H9 (cell line): ENCODE data around the gene RIBC1. TPM values are rescaled to one million over a fixed set of nuclear protein-coding genes. Genes with fewer than 3 reads are reported as not detected.

Experiments
- DNase-seq: peaks from one replicate; pipeline ENCODE4 v3.0.0-alpha.2; 2017
- H2AFZ ChIP-seq: one replicate; pipeline ENCODE4 v1.6.1; 2013; ENCODE audit warnings: mild to moderate bottlenecking, low read length, control low read depth, moderate library complexity
- H2AK5ac ChIP-seq: 2 replicates; pipeline ENCODE4 v1.6.1; 2013; ENCODE audit warnings: low read length, control low read depth, mixed read lengths; ENCODE audit not compliant: insufficient read length
- H2BK120ac ChIP-seq: one replicate; pipeline ENCODE4 v1.6.1; 2013; ENCODE audit warnings: low read depth, mild to moderate bottlenecking, low read length, control low read depth, inconsistent platforms; ENCODE audit not compliant: poor library complexity, severe bottlenecking
- H2BK12ac ChIP-seq: 2 replicates; pipeline ENCODE4 v1.6.1; 2013; ENCODE audit warnings: low read length, control low read depth, mixed read lengths, low read depth; ENCODE audit not compliant: insufficient read length
- H2BK15ac ChIP-seq: 2 replicates; pipeline ENCODE4 v1.6.1; 2013; ENCODE audit warnings: low read depth, low read length, control low read depth
- H2BK20ac ChIP-seq: one replicate; pipeline ENCODE4 v1.6.1; 2013; ENCODE audit warnings: low read depth, mild to moderate bottlenecking, low read length, control low read depth, inconsistent platforms; ENCODE audit not compliant: poor library complexity, severe bottlenecking
- H2BK5ac ChIP-seq: 2 replicates; pipeline ENCODE4 v1.6.1; 2013; ENCODE audit warnings: low read length, control low read depth, mixed read lengths; ENCODE audit not compliant: insufficient read length
- H3K14ac ChIP-seq: 2 replicates; pipeline ENCODE4 v1.6.1; 2013; ENCODE audit warnings: low read length, control low read depth; ENCODE audit not compliant: insufficient read depth
- H3K18ac ChIP-seq: 2 replicates; pipeline ENCODE4 v1.6.1; 2013; ENCODE audit warnings: low read depth, mild to moderate bottlenecking, mixed read lengths, low read length, control low read depth; ENCODE audit not compliant: insufficient read length
- H3K23ac ChIP-seq: 2 replicates; pipeline ENCODE4 v1.6.1; 2013; ENCODE audit warnings: low read length, control low read depth, mixed read lengths, low read depth; ENCODE audit not compliant: insufficient read length
- H3K23me2 ChIP-seq: 2 replicates; pipeline ENCODE4 v1.6.1; 2013; ENCODE audit warnings: low read depth, mild to moderate bottlenecking, mixed read lengths, low read length, control low read depth; ENCODE audit not compliant: insufficient read length, poor library complexity, severe bottlenecking
- H3K27ac ChIP-seq: 2 replicates; pipeline ENCODE4 v1.5.1; 2013; ENCODE audit warnings: low read length, control low read depth, mixed read lengths, low read depth; ENCODE audit not compliant: insufficient read length
- H3K27me3 ChIP-seq: 2 replicates; pipeline ENCODE4 v1.6.1; 2013; ENCODE audit warnings: low read length, control low read depth, inconsistent platforms; ENCODE audit not compliant: insufficient read depth
- H3K4ac ChIP-seq: 2 replicates; pipeline ENCODE4 v1.6.1; 2013; ENCODE audit warnings: low read depth, mild to moderate bottlenecking, control low read depth, inconsistent platforms, low read length, moderate library complexity
- H3K4me1 ChIP-seq: 2 replicates; pipeline ENCODE4 v1.6.1; 2013; ENCODE audit warnings: low read length, control low read depth, inconsistent platforms; ENCODE audit not compliant: insufficient read depth
- H3K4me2 ChIP-seq: 2 replicates; pipeline ENCODE4 v1.6.1; 2013; ENCODE audit warnings: low read length, control low read depth, mixed read lengths; ENCODE audit not compliant: insufficient read length, insufficient read depth
- H3K56ac ChIP-seq: 2 replicates; pipeline ENCODE4 v1.6.1; 2013; ENCODE audit warnings: low read depth, mild to moderate bottlenecking, mixed read lengths, low read length, control low read depth; ENCODE audit not compliant: insufficient read length
- H3K79me1 ChIP-seq: 2 replicates; pipeline ENCODE4 v1.6.1; 2013; ENCODE audit warnings: low read depth, mild to moderate bottlenecking, moderate library complexity, low read length, control low read depth, inconsistent platforms; ENCODE audit not compliant: insufficient read depth, poor library complexity, severe bottlenecking
- H3K79me2 ChIP-seq: 2 replicates; pipeline ENCODE4 v1.6.1; 2013; ENCODE audit warnings: low read length, control low read depth, inconsistent platforms; ENCODE audit not compliant: insufficient read depth
- H3K9ac ChIP-seq: 2 replicates; pipeline ENCODE4 v1.6.1; 2013; ENCODE audit warnings: low read length, control low read depth, mixed read lengths; ENCODE audit not compliant: insufficient read length; ENCODE audit errors: extremely low read depth
- H3K9me3 ChIP-seq: one replicate; pipeline ENCODE4 v1.6.1; 2013; ENCODE audit warnings: low read depth, low read length, inconsistent platforms; ENCODE audit not compliant: control insufficient read depth
- H3T11ph ChIP-seq: one replicate; pipeline ENCODE4 v1.6.1; 2013; ENCODE audit warnings: mild to moderate bottlenecking, low read length, control low read depth, inconsistent platforms
- H4K20me1 ChIP-seq: one replicate; pipeline ENCODE4 v1.6.1; 2013; ENCODE audit not compliant: control insufficient read depth, insufficient read length, insufficient read depth
- H4K5ac ChIP-seq: 2 replicates; pipeline ENCODE4 v1.6.1; 2013; ENCODE audit warnings: low read depth, mild to moderate bottlenecking, mixed read lengths, low read length, control low read depth; ENCODE audit not compliant: insufficient read length
- H4K8ac ChIP-seq: replicated peaks from 2 replicates; pipeline ENCODE4 v1.6.1; 2013; ENCODE audit warnings: low read length, control low read depth, mixed read lengths, low read depth; ENCODE audit not compliant: insufficient read length
- H4K91ac ChIP-seq: 2 replicates; pipeline ENCODE4 v1.6.1; 2013; ENCODE audit warnings: low read depth, mild to moderate bottlenecking, moderate library complexity, mixed read lengths, low read length, control low read depth; ENCODE audit not compliant: insufficient read length
- H3K27ac Mint-ChIP-seq, 3 experiments: 2 replicates in 2 of 3; 3 replicates in 1 of 3; pipeline ENCODE4 v1.8.0; 2020 to 2021; ENCODE audit warnings: mixed read lengths in 3 of 3, mild to moderate bottlenecking in 1 of 3, moderate library complexity in 1 of 3
- H3K27me3 Mint-ChIP-seq: 2 replicates; pipeline ENCODE4 v1.8.0; 2021; ENCODE audit warnings: low read depth, mild to moderate bottlenecking, moderate library complexity, mixed read lengths
- H3K36me3 Mint-ChIP-seq, 3 experiments: 2 replicates in 2 of 3; 3 replicates in 1 of 3; pipeline ENCODE4 v1.8.0; 2020 to 2021; ENCODE audit warnings: low read depth in 3 of 3, mixed read lengths in 3 of 3; ENCODE audit not compliant: insufficient read depth in 1 of 3
- H3K4me1 Mint-ChIP-seq, 2 experiments: 2 replicates each; pipeline ENCODE4 v1.8.0; 2020; ENCODE audit warnings: mixed read lengths in 2 of 2
- H3K4me3 Mint-ChIP-seq, 2 experiments: 2 replicates in 1 of 2; 3 replicates in 1 of 2; pipeline ENCODE4 v1.8.0; 2020 to 2021; ENCODE audit warnings: mild to moderate bottlenecking in 2 of 2, mixed read lengths in 2 of 2, moderate library complexity in 1 of 2
- H3K9me3 Mint-ChIP-seq, 2 experiments: 2 replicates in 1 of 2; 3 replicates in 1 of 2; pipeline ENCODE4 v1.8.0; 2020; ENCODE audit warnings: mild to moderate bottlenecking in 2 of 2, mixed read lengths in 2 of 2, moderate library complexity in 1 of 2
- CTCF ChIP-seq: fragments of 200-600 bp; sonication (generic); conservative IDR thresholded peaks from 3 replicates; pipeline ENCODE4 v1.8.0; 2021; ENCODE audit warnings: antibody characterized with exemption, mild to moderate bottlenecking
- WGBS: extraction: QIAGEN DNeasy Blood & Tissue Kit; methylation state at CpG from one replicate; pipeline ENCODE4 v1.1.7; 2013; ENCODE audit warnings: missing lambda C conversion rate, low lambda C conversion rate, mixed read lengths; ENCODE audit not compliant: insufficient read length; ENCODE audit errors: extremely low coverage; 5-methylcytosine and 5-hydroxymethylcytosine counted together
- total RNA-seq: library from RNA; stranded (reverse); gene quantifications from 2 replicates; pipeline ENCODE4 v1.2.1, GENCODE V29; 2021

The RIBC1 gene
- total RNA-seq, 1 experiment from 2014 or later, result 1.2 TPM

GRCh38 chrX:53435997-53436396 lies 13.3 kb downstream of the RIBC1 start:
- Histone ChIP-seq H2BK15ac (no peak overlapping the region), H2BK20ac (no peak overlapping the region), H3K79me2 (no peaks in the 10 kb centered on the region; the same call in 1 of the 2 replicates), H3K27ac (no peak overlapping the region), H3K9ac (no peak overlapping the region), H3K4ac (no peak overlapping the region), H3K56ac (no peak overlapping the region), H3K4me2 (no peak overlapping the region), H3K27me3 (no peaks in the 10 kb centered on the region), H3K9me3 (peaks cover 31% of the 10 kb centered on the region), H2BK120ac (no peak overlapping the region), H4K20me1 (no peaks in the 10 kb centered on the region), H3K79me1 (no peaks in the 10 kb centered on the region), H3K4me1 (no peaks in the 10 kb centered on the region), H4K8ac (no peak overlapping the region), H2AFZ (no peak overlapping the region), H4K5ac (no peak overlapping the region), H3K14ac (no peak overlapping the region), H3K18ac (no peak overlapping the region), H3T11ph (no peak overlapping the region), H4K91ac (no peak overlapping the region), H2BK5ac (no peak overlapping the region), H3K23ac (no peak overlapping the region), H2AK5ac (no peak overlapping the region), H3K23me2 (peaks cover 10% of the 10 kb centered on the region), H2BK12ac (no peak overlapping the region)
- peak; percentile 48 for DNase-seq
- Mint-ChIP-seq H3K36me3 (peaks cover 5 to 17% (median 11%) of the 10 kb centered on the region in 3 experiments; a peak in 6 of 7 replicates), H3K27ac (no peak overlapping the region; a peak in 1 of 7 replicates), H3K27me3 (peaks cover 13% of the 10 kb centered on the region), H3K9me3 (peaks cover 74 to 81% of the 10 kb centered on the region in 2 experiments), H3K4me3 (no peak overlapping the region; a peak in 1 of 5 replicates), H3K4me1 (peaks cover 3 to 11% of the 10 kb centered on the region in 2 experiments; a peak in 3 of 4 replicates)
- no CpG with 5 or more reads among the region's 4 CpGs for WGBS
- TF ChIP-seq CTCF, result peak; percentile 78
